HEK293 (cell line): ENCODE measurements around the gene MCF2L.
"Not testable (repeated sequence)": the region's sequence is repeated elsewhere in the genome, so short reads cannot be mapped to it uniquely, and the experiment has no call there.

Experiments used
- GLI4 ChIP-seq: fragments of 450-650 bp; formaldehyde crosslinking; IDR thresholded peaks from 2 replicates; pipeline ENCODE4 v1.5.1; 2016; ENCODE audit warnings: missing biosample characterization, missing genetic modification characterization
- SCRT1 ChIP-seq: fragments of 450-650 bp; formaldehyde crosslinking; IDR thresholded peaks from 2 replicates; pipeline ENCODE4 v1.5.1; 2016; ENCODE audit warnings: missing biosample characterization, missing genetic modification characterization, borderline replicate concordance
- ZNF133 ChIP-seq: fragments of 450-650 bp; formaldehyde crosslinking; IDR thresholded peaks from 2 replicates; pipeline ENCODE4 v1.5.1; 2016; ENCODE audit warnings: missing biosample characterization, missing genetic modification characterization
- ZNF138 ChIP-seq: fragments of 450-650 bp; formaldehyde crosslinking; IDR thresholded peaks from 2 replicates; pipeline ENCODE4 v1.5.1; 2016; ENCODE audit warnings: missing biosample characterization, missing genetic modification characterization, borderline replicate concordance
- ZNF266 ChIP-seq: fragments of 450-650 bp; formaldehyde crosslinking; IDR thresholded peaks from 2 replicates; pipeline ENCODE4 v1.5.1; 2016; ENCODE audit warnings: missing biosample characterization, missing genetic modification characterization, low read depth
- ZNF274 ChIP-seq, 2 experiments: fragments of 200-500 bp in 1 of 2; fragments of 450-650 bp in 1 of 2; sonication (Bioruptor generic) in 1 of 2; formaldehyde crosslinking in 1 of 2; IDR thresholded peaks; 2 replicates each; pipeline versions ENCODE4 v1.5.1 to v1.6.1; 2014 to 2016; ENCODE audit warnings: borderline replicate concordance in 1 of 2, inconsistent platforms in 1 of 2, low read length in 1 of 2, missing biosample characterization in 1 of 2, missing genetic modification characterization in 1 of 2
- ZNF530 ChIP-seq: fragments of 450-650 bp; formaldehyde crosslinking; IDR thresholded peaks from 2 replicates; pipeline ENCODE4 v1.5.1; 2016; ENCODE audit warnings: low read depth, missing biosample characterization, missing genetic modification characterization
- ZNF629 ChIP-seq: fragments of 450-650 bp; formaldehyde crosslinking; IDR thresholded peaks from 2 replicates; pipeline ENCODE4 v1.5.1; 2017; ENCODE audit warnings: missing biosample characterization, missing genetic modification characterization
- ZNF658 ChIP-seq: fragments of 450-650 bp; formaldehyde crosslinking; IDR thresholded peaks from 2 replicates; pipeline ENCODE4; 2016; ENCODE audit warnings: missing biosample characterization, missing genetic modification characterization
- ZNF76 ChIP-seq: fragments of 450-650 bp; formaldehyde crosslinking; IDR thresholded peaks from 2 replicates; pipeline ENCODE4; 2016; ENCODE audit warnings: low read depth, missing biosample characterization, missing genetic modification characterization, borderline replicate concordance
- TF ChIP-seq, protein P1 (sequence below): fragments of 450-650 bp; formaldehyde crosslinking; IDR thresholded peaks from 2 replicates; pipeline ENCODE4 v1.5.1; 2016; ENCODE audit warnings: missing biosample characterization, missing genetic modification characterization

DNA sequence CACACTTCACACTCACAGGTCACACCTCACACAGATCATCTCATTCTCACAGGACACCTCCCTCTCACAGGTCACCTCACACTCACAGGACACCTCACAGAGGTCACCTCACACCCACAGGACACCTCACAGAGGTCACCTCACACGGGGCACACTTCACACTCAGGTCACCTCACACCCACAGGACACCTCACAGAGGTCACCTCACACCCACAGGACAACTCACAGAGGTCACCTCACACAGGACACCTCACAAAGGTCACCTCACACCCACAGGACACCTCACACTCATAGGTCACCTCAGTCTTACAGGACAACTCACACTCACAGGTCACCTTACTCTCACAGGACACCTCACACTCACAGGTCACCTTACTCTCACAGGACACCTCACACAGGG lies 143.5 kb downstream of the MCF2L start:
- TF ChIP-seq, protein P1, sequence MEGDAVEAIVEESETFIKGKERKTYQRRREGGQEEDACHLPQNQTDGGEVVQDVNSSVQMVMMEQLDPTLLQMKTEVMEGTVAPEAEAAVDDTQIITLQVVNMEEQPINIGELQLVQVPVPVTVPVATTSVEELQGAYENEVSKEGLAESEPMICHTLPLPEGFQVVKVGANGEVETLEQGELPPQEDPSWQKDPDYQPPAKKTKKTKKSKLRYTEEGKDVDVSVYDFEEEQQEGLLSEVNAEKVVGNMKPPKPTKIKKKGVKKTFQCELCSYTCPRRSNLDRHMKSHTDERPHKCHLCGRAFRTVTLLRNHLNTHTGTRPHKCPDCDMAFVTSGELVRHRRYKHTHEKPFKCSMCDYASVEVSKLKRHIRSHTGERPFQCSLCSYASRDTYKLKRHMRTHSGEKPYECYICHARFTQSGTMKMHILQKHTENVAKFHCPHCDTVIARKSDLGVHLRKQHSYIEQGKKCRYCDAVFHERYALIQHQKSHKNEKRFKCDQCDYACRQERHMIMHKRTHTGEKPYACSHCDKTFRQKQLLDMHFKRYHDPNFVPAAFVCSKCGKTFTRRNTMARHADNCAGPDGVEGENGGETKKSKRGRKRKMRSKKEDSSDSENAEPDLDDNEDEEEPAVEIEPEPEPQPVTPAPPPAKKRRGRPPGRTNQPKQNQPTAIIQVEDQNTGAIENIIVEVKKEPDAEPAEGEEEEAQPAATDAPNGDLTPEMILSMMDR (tag by site-specific recombination), result not testable (repeated sequence)
- not testable (repeated sequence) for TF ChIP-seq ZNF133 (tag by site-specific recombination); ZNF629 (tag by site-specific recombination); GLI4 (tag by site-specific recombination); ZNF658; SCRT1 (tag by site-specific recombination); ZNF138 (tag by site-specific recombination); ZNF274 (IDR thresholded peaks at IDR 0.05; ENCODE audit: low read length); ZNF274 (tag by site-specific recombination; IDR thresholded peaks at IDR 0.05; ENCODE audit: borderline replicate concordance); ZNF266 (tag by site-specific recombination); ZNF530 (tag by site-specific recombination); ZNF76
